HG02610 (cell line): ENCODE measurements around the gene RAB11B.
"Not testable (repeated sequence)": the region's sequence is repeated elsewhere in the genome, so short reads cannot be mapped to it uniquely, and the experiment has no call there.

Experiments
- ATAC-seq: cut with Tn5 transposase; IDR thresholded peaks from one replicate; pipeline ENCODE4 v1.9.1; 2021; ENCODE audit warnings: mild to moderate bottlenecking, moderate library complexity; ENCODE audit not compliant: unreplicated experiment

Gene RAB11B

GRCh38 chr19:8425331-8425730 lies 35.2 kb downstream of the RAB11B start:
- ATAC-seq = not testable (repeated sequence)

- ATAC-seq = no peak
Measured at GRCh38 chr19:8426283-8426682, 36.1 kb downstream of the RAB11B start.

GRCh38 chr19:8429044-8429443 lies 38.9 kb downstream of the RAB11B start:
- ATAC-seq = no peak

- no peak for ATAC-seq
Measured at GRCh38 chr19:8429826-8430225, 39.7 kb downstream of the RAB11B start.

- ATAC-seq = no peak
Measured at GRCh38 chr19:8430650-8431049, 40.5 kb downstream of the RAB11B start.

GRCh38 chr19:8438236-8438635 lies 48.1 kb downstream of the RAB11B start:
- no peak for ATAC-seq

- ATAC-seq = no peak
Measured at GRCh38 chr19:8441725-8442544, 51.8 kb downstream of the RAB11B start.

- not testable (repeated sequence) for ATAC-seq
Measured at GRCh38 chr19:8444140-8444676, 54.0 kb downstream of the RAB11B start.

GRCh38 chr19:8444677-8445487 lies 54.7 kb downstream of the RAB11B start, which contains the start of gene HNRNPM:
Gene HNRNPM, plus strand, starts transcription at chr19:8444975. Its CDS starts 24 bp downstream, at chr19:8444999.
- ATAC-seq = peak; percentile 77

GRCh38 chr19:8445488-8446001 lies 55.4 kb downstream of the RAB11B start:
- peak; percentile 25 for ATAC-seq

GRCh38 chr19:8446061-8446709 lies 56.0 kb downstream of the RAB11B start:
- no peak for ATAC-seq

GRCh38 chr19:8449830-8450229 lies 59.7 kb downstream of the RAB11B start:
- no peak for ATAC-seq

GRCh38 chr19:8451377-8451776 lies 61.2 kb downstream of the RAB11B start:
- ATAC-seq = no peak

- ATAC-seq = no peak
Measured at GRCh38 chr19:8451885-8452284, 61.7 kb downstream of the RAB11B start.

- ATAC-seq = no peak
Measured at GRCh38 chr19:8452446-8453123, 62.4 kb downstream of the RAB11B start.

GRCh38 chr19:8453616-8454015 lies 63.5 kb downstream of the RAB11B start:
- no peak for ATAC-seq
